Liver (tissue), 9 donors: ENCODE measurements around the gene KRTAP3-2. TPM values are rescaled to one million over a fixed set of nuclear protein-coding genes. Genes with fewer than 3 reads are reported as not detected.

Experiments
- DNase-seq: peaks from one replicate; pipeline ENCODE4 v3.0.0-alpha.2; 2017; ENCODE audit warnings: low spot score
- H3K27ac ChIP-seq, 2 donors: one replicate each; pipeline ENCODE4 v1.7.0; 2013; ENCODE audit warnings: inconsistent platforms in 2 of 2, low read length in 2 of 2, control low read depth in 1 of 2, low read depth in 1 of 2, mild to moderate bottlenecking in 1 of 2
- H3K27me3 ChIP-seq, 4 donors: one replicate each; pipeline versions ENCODE4 v1.6.1 to v1.7.0; 2013; ENCODE audit warnings: low read length in 3 of 4, inconsistent platforms in 1 of 4, mild to moderate bottlenecking in 1 of 4, moderate library complexity in 1 of 4; ENCODE audit not compliant: control insufficient read depth in 4 of 4, insufficient read depth in 4 of 4
- H3K36me3 ChIP-seq, 4 donors: one replicate each; pipeline versions ENCODE4 v1.6.1 to v1.7.0; 2013; ENCODE audit warnings: low read length in 3 of 4, mild to moderate bottlenecking in 3 of 4, low read depth in 1 of 4, moderate library complexity in 1 of 4; ENCODE audit not compliant: control insufficient read depth in 4 of 4, insufficient read depth in 3 of 4
- H3K4me1 ChIP-seq, 4 donors: one replicate each; pipeline versions ENCODE4 v1.6.1 to v1.7.0; 2013; ENCODE audit warnings: low read length in 3 of 4, mild to moderate bottlenecking in 3 of 4, moderate library complexity in 1 of 4; ENCODE audit not compliant: control insufficient read depth in 4 of 4, insufficient read depth in 4 of 4
- H3K4me3 ChIP-seq, 3 donors: one replicate each; pipeline versions ENCODE4 v1.6.1 to v1.7.0; 2013; ENCODE audit warnings: low read length in 3 of 3, control low read depth in 1 of 3, low read depth in 1 of 3, mild to moderate bottlenecking in 1 of 3
- H3K9ac ChIP-seq, 2 donors: one replicate each; pipeline ENCODE4 v1.7.0; 2013; ENCODE audit warnings: low read length in 2 of 2, mild to moderate bottlenecking in 2 of 2, moderate library complexity in 2 of 2, control low read depth in 1 of 2, low read depth in 1 of 2
- H3K9me3 ChIP-seq, 4 donors: one replicate each; pipeline versions ENCODE4 v1.6.1 to v1.7.0; 2013; ENCODE audit warnings: low read length in 3 of 4; ENCODE audit not compliant: control insufficient read depth in 4 of 4
- FOXA2 ChIP-seq: IDR thresholded peaks from 2 replicates; pipeline ENCODE4 v1.6.1; 2016; ENCODE audit warnings: antibody characterized with exemption
- GABPA ChIP-seq, 2 donors: IDR thresholded peaks in 1 of 2; conservative IDR thresholded peaks in 1 of 2; 2 replicates each; pipeline ENCODE4 v1.6.1; 2016; ENCODE audit warnings: antibody characterized with exemption in 2 of 2, mild to moderate bottlenecking in 1 of 2, moderate library complexity in 1 of 2
- HNF4A ChIP-seq, 2 donors: conservative IDR thresholded peaks; 2 replicates each; pipeline ENCODE4 v1.6.1; 2016; ENCODE audit warnings: antibody characterized with exemption in 2 of 2, mild to moderate bottlenecking in 2 of 2
- HNF4G ChIP-seq: IDR thresholded peaks from 2 replicates; pipeline ENCODE4 v1.6.1; 2016; ENCODE audit warnings: antibody characterized with exemption
- MAX ChIP-seq: IDR thresholded peaks from 2 replicates; pipeline ENCODE4 v1.6.1; 2016; ENCODE audit warnings: antibody characterized with exemption
- RAD21 ChIP-seq, 2 donors: IDR thresholded peaks; 2 replicates each; pipeline ENCODE4 v1.6.1; 2016; ENCODE audit warnings: antibody characterized with exemption in 2 of 2, mild to moderate bottlenecking in 2 of 2
- RXRA ChIP-seq, 2 donors: IDR thresholded peaks; 2 replicates each; pipeline ENCODE4 v1.6.1; 2017 to 2018; ENCODE audit warnings: antibody characterized with exemption in 2 of 2, mild to moderate bottlenecking in 1 of 2
- WGBS: extraction: QIAGEN DNeasy Blood & Tissue Kit; methylation state at CpG from one replicate; pipeline ENCODE4 v1.1.7; 2013; 5-methylcytosine and 5-hydroxymethylcytosine counted together
- polyA plus RNA-seq, 2 donors: library from polyadenylated mRNA; stranded (reverse) in 1 of 2; unstranded in 1 of 2; fragments of 200-250 nt in 1 of 2; fragments of >200 nt in 1 of 2; fragmentation: Nextera tagmentation in 1 of 2; extraction: Ambion mirVana in 1 of 2; gene quantifications; one replicate each; pipeline versions ENCODE4 v1.2.1 to v1.2.3, GENCODE V29; 2013 to 2015
- total RNA-seq, 2 donors: library from RNA; depleted of rRNA; stranded (reverse); fragments of >200 nt; gene quantifications; one replicate each; pipeline ENCODE4 v1.2.3, GENCODE V29; 2014
- TF ChIP-seq, protein P1 (sequence below): fragments of 150-350 bp; IDR thresholded peaks from 2 replicates; pipeline ENCODE4 v1.5.1; 2017; ENCODE audit warnings: improper control_type of control experiment, low read depth, low read length; ENCODE audit not compliant: missing input control
- TF ChIP-seq, protein P2 (sequence below): IDR thresholded peaks from 2 replicates; pipeline ENCODE4 v1.6.1; 2016; ENCODE audit warnings: antibody characterized with exemption
- TF ChIP-seq, protein P3 (sequence below): IDR thresholded peaks from 2 replicates; pipeline ENCODE4 v1.6.1; 2016; ENCODE audit warnings: antibody characterized with exemption
- TF ChIP-seq, protein P4 (sequence below): IDR thresholded peaks from 2 replicates; pipeline ENCODE4 v1.6.1; 2016; ENCODE audit warnings: antibody characterized with exemption, mild to moderate bottlenecking
- donor health status: healthy.
- donor health status: healthy.
- donor health status: healthy.
- donor health status: healthy.
- donor health status: healthy.

KRTAP3-2 gene
- total and polyA plus RNA-seq, 4 donors, result not detected

GRCh38 chr17:41019415-41019814 lies 19.7 kb upstream of the KRTAP3-2 start (continued):
- TF ChIP-seq, protein P1, sequence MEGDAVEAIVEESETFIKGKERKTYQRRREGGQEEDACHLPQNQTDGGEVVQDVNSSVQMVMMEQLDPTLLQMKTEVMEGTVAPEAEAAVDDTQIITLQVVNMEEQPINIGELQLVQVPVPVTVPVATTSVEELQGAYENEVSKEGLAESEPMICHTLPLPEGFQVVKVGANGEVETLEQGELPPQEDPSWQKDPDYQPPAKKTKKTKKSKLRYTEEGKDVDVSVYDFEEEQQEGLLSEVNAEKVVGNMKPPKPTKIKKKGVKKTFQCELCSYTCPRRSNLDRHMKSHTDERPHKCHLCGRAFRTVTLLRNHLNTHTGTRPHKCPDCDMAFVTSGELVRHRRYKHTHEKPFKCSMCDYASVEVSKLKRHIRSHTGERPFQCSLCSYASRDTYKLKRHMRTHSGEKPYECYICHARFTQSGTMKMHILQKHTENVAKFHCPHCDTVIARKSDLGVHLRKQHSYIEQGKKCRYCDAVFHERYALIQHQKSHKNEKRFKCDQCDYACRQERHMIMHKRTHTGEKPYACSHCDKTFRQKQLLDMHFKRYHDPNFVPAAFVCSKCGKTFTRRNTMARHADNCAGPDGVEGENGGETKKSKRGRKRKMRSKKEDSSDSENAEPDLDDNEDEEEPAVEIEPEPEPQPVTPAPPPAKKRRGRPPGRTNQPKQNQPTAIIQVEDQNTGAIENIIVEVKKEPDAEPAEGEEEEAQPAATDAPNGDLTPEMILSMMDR, result no peak
- TF ChIP-seq, protein P2, sequence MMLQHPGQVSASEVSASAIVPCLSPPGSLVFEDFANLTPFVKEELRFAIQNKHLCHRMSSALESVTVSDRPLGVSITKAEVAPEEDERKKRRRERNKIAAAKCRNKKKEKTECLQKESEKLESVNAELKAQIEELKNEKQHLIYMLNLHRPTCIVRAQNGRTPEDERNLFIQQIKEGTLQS, result no peak
- TF ChIP-seq RXRA (IDR thresholded peaks at IDR 0.05), result no peak

DNA sequence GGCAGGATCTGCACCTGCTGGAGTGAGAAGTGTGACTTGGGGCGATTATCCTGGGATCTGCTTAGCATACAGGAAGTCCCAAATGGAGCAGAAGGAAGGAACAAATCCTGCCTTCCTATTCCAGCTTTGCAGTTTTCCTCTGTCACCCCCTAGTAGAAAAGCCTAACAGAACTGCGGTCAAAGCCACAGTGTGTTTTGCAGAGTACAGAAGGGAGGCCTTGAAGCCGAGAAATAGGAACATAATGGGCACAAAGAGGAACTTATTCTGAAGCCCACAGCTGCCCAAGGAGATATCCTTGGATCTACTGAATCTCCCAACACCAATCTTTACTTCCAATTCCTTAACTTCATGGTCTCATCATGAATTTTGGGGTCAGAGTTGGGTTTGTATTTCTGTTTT lies 18.8 kb upstream of the KRTAP3-2 start:
- DNase-seq, result no peak
- H3K4me1 ChIP-seq, result no peaks in the 10 kb centered on the region
- H3K27ac ChIP-seq, result no peak overlapping the region
- H3K36me3 ChIP-seq, result no peaks in the 10 kb centered on the region
- H3K9me3 ChIP-seq, result peaks cover 0 to 9% (median 2%) of the 10 kb centered on the region in 4 donors
- TF ChIP-seq, protein P2, result no peak
- TF ChIP-seq RXRA (IDR thresholded peaks at IDR 0.05), result no peak
- TF ChIP-seq, protein P3, sequence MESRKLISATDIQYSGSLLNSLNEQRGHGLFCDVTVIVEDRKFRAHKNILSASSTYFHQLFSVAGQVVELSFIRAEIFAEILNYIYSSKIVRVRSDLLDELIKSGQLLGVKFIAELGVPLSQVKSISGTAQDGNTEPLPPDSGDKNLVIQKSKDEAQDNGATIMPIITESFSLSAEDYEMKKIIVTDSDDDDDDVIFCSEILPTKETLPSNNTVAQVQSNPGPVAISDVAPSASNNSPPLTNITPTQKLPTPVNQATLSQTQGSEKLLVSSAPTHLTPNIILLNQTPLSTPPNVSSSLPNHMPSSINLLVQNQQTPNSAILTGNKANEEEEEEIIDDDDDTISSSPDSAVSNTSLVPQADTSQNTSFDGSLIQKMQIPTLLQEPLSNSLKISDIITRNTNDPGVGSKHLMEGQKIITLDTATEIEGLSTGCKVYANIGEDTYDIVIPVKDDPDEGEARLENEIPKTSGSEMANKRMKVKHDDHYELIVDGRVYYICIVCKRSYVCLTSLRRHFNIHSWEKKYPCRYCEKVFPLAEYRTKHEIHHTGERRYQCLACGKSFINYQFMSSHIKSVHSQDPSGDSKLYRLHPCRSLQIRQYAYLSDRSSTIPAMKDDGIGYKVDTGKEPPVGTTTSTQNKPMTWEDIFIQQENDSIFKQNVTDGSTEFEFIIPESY, result no peak
- no peak for TF ChIP-seq HNF4G
- TF ChIP-seq, protein P1, result no peak
- TF ChIP-seq HNF4A (conservative IDR thresholded peaks at IDR 0.05), result no peak
- no peak for TF ChIP-seq RAD21 (IDR thresholded peaks at IDR 0.05)
- no peak for TF ChIP-seq FOXA2
- no peak overlapping the region for H3K9ac ChIP-seq
- no peak overlapping the region for H3K4me3 ChIP-seq
- H3K27me3 ChIP-seq, result peaks cover 0 to 4% (median 0%) of the 10 kb centered on the region in 4 donors
- 82% methylated on average over 3 of the region's 3 CpGs for WGBS

GRCh38 chr17:41016578-41017215 lies 17.0 kb upstream of the KRTAP3-2 start:
- TF ChIP-seq MAX (no peak), GABPA (IDR thresholded peaks at IDR 0.05 in 1 of 2, conservative IDR thresholded peaks at IDR 0.05 in 1 of 2) (no peak), RXRA (IDR thresholded peaks at IDR 0.05) (no peak), HNF4A (conservative IDR thresholded peaks at IDR 0.05) (no peak)
- TF ChIP-seq, protein P2, result no peak
- TF ChIP-seq, protein P4, sequence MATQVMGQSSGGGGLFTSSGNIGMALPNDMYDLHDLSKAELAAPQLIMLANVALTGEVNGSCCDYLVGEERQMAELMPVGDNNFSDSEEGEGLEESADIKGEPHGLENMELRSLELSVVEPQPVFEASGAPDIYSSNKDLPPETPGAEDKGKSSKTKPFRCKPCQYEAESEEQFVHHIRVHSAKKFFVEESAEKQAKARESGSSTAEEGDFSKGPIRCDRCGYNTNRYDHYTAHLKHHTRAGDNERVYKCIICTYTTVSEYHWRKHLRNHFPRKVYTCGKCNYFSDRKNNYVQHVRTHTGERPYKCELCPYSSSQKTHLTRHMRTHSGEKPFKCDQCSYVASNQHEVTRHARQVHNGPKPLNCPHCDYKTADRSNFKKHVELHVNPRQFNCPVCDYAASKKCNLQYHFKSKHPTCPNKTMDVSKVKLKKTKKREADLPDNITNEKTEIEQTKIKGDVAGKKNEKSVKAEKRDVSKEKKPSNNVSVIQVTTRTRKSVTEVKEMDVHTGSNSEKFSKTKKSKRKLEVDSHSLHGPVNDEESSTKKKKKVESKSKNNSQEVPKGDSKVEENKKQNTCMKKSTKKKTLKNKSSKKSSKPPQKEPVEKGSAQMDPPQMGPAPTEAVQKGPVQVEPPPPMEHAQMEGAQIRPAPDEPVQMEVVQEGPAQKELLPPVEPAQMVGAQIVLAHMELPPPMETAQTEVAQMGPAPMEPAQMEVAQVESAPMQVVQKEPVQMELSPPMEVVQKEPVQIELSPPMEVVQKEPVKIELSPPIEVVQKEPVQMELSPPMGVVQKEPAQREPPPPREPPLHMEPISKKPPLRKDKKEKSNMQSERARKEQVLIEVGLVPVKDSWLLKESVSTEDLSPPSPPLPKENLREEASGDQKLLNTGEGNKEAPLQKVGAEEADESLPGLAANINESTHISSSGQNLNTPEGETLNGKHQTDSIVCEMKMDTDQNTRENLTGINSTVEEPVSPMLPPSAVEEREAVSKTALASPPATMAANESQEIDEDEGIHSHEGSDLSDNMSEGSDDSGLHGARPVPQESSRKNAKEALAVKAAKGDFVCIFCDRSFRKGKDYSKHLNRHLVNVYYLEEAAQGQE, result no peak
- Histone ChIP-seq H3K27me3 (peaks cover 0 to 4% (median 0%) of the 10 kb centered on the region in 4 donors), H3K4me3 (no peak overlapping the region), H3K36me3 (no peaks in the 10 kb centered on the region), H3K27ac (no peak overlapping the region), H3K4me1 (no peaks in the 10 kb centered on the region), H3K9ac (no peak overlapping the region), H3K9me3 (peaks cover 0 to 7% (median 2%) of the 10 kb centered on the region in 4 donors)
- whole genome bisulfite sequencing, result 66% methylated on average over 13 of the region's 13 CpGs
- no peak for DNase-seq
